Gastroesophageal sphincter (tissue), 3 donors: Measurements from ENCODE around the gene ARHGAP24.

Experiments used
- CTCF ChIP-seq, 4 experiments: fragments of 200-600 bp in 2 of 4; fragments of 450-650 bp in 2 of 4; sonication (generic) in 1 of 4; IDR thresholded peaks; one replicate each; pipeline ENCODE4 v1.5.1; 2017 to 2019; ENCODE audit warnings: antibody characterized with exemption in 4 of 4, mild to moderate bottlenecking in 2 of 4, moderate library complexity in 2 of 4
- EP300 ChIP-seq: sonication (generic); formaldehyde crosslinking; IDR thresholded peaks from one replicate; pipeline ENCODE4 v1.6.1; 2017; ENCODE audit warnings: antibody characterized with exemption, mild to moderate bottlenecking
- POLR2A ChIP-seq, 2 donors: fragments of 450-650 bp; IDR thresholded peaks; one replicate each; pipeline ENCODE4 v1.6.1; 2017; ENCODE audit warnings: antibody characterized with exemption in 2 of 2, mild to moderate bottlenecking in 2 of 2, moderate library complexity in 1 of 2
- POLR2AphosphoS5 ChIP-seq: sonication (generic); formaldehyde crosslinking; IDR thresholded peaks from one replicate; pipeline ENCODE4 v1.6.1; 2017; ENCODE audit warnings: antibody characterized with exemption

DNA sequence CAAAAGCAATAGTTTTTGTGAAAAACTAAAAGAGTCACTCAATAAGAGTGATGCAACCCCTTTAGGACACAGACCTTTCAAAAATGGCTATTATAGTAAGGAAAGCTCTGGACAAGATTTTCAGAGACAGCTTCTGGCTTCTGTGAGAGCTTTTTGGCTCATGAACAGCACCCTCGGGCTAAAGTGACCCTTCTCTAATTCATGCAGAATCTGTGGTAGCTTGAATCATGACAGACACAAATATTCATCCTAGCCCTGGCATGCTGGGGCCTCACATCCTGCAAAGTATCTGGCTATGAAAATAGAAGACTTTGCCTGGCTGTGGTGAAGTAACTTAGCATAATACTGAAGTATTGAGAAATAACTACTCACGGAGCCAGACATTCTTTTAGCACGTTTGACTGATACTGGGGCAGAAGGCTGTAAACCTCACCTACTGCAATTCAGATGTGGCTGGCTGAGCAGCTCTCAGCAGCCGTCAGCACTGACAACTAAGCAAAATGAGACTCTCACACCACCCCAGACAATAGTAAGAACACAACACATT is 557.6 kb downstream of the ARHGAP24 start:
- TF ChIP-seq CTCF (IDR thresholded peaks at IDR 0.05) (no peak), POLR2A (IDR thresholded peaks at IDR 0.05) (no peak), EP300 (no peak), POLR2AphosphoS5 (no peak)
